ENCODE data around the gene ZNF280C.

Gene ZNF280C

DNA sequence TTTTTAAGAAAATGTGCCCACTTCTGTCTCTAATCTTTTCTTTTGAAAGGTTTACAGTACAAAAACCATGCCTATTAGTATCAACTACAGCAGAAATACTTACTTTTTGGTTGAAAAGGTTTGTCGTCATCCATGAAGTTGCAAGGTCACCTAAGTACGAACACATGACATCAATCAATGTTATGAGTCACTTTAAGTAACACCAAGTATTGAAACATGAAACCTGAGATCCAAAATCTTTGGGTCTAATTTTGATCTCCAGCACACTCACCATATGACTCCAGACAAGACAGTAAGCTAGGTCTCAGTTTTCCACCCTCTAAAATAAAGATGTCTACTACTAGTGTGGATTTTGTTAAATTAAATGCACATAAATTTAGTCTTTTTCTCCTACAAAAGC, 8.4 kb downstream of the ZNF280C start:
- no peaks in the 10 kb centered on the region for H3K9me2 ChIP-seq (replicated peaks; ENCODE audit: insufficient read depth, low read length)
- H3K4me3 ChIP-seq (ENCODE audit: insufficient read depth, low read length, poor library complexity, severe bottlenecking) = no peak overlapping the region
- no peaks in the 10 kb centered on the region for H4K20me1 ChIP-seq (ENCODE audit: low read depth, low read length)
- no peaks in the 10 kb centered on the region for H3K9me3 ChIP-seq (ENCODE audit: insufficient read depth, low read length)
- H3F3A ChIP-seq (ENCODE audit: insufficient read depth) = no peaks in the 10 kb centered on the region; the same call in 1 of the 2 replicates
- H3K4me2 ChIP-seq (ENCODE audit: low read depth, low read length, poor library complexity, severe bottlenecking) = no peak overlapping the region
- no peaks in the 10 kb centered on the region for H3K36me3 ChIP-seq (ENCODE audit: low read length)
- TF ChIP-seq EZH2phosphoT487 (conservative IDR thresholded peaks at IDR 0.05; ENCODE audit: low read length) = no peak
- TF ChIP-seq, protein P1, sequence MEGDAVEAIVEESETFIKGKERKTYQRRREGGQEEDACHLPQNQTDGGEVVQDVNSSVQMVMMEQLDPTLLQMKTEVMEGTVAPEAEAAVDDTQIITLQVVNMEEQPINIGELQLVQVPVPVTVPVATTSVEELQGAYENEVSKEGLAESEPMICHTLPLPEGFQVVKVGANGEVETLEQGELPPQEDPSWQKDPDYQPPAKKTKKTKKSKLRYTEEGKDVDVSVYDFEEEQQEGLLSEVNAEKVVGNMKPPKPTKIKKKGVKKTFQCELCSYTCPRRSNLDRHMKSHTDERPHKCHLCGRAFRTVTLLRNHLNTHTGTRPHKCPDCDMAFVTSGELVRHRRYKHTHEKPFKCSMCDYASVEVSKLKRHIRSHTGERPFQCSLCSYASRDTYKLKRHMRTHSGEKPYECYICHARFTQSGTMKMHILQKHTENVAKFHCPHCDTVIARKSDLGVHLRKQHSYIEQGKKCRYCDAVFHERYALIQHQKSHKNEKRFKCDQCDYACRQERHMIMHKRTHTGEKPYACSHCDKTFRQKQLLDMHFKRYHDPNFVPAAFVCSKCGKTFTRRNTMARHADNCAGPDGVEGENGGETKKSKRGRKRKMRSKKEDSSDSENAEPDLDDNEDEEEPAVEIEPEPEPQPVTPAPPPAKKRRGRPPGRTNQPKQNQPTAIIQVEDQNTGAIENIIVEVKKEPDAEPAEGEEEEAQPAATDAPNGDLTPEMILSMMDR (IDR thresholded peaks at IDR 0.05; ENCODE audit: insufficient read depth, low read length, poor library complexity, severe bottlenecking) = no peak
- no peak overlapping the region for H3K9ac ChIP-seq (ENCODE audit: low read length)
- H3K79me2 ChIP-seq (ENCODE audit: insufficient read depth, low read length) = peaks cover 32% of the 10 kb centered on the region
- no peak overlapping the region for H2AFZ ChIP-seq (ENCODE audit: low read depth, low read length, severe bottlenecking)
- H3K27me3 ChIP-seq (ENCODE audit: low read length) = no peaks in the 10 kb centered on the region
- H3K27ac ChIP-seq (ENCODE audit: low read depth, low read length) = no peak overlapping the region

DNA sequence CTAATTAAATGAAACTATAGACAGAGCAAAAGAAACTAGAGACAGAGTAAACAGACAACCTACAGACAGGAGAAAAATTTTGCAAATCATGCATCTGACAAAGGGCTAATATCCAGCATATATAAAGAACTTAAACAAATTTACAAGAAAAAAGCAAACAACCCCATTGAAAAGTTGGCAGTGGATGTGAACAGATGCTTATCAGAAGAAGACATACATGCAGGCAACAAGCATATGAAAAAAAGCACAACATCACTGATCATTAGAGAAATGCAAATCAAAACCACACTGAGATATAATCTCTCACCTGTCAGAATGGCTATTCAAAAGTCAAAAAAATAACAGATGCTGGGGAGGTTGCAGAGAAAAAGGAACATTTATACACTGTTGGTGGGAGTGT, 14.8 kb downstream of the ZNF280C start:
- Histone ChIP-seq H4K20me1 (ENCODE audit: low read depth, low read length) (no peaks in the 10 kb centered on the region), H3K27me3 (ENCODE audit: low read length) (no peaks in the 10 kb centered on the region), H3K9me2 (replicated peaks; ENCODE audit: insufficient read depth, low read length) (no peaks in the 10 kb centered on the region), H3F3A (ENCODE audit: insufficient read depth) (no peaks in the 10 kb centered on the region), H3K9me3 (ENCODE audit: insufficient read depth, low read length) (no peaks in the 10 kb centered on the region), H3K9ac (ENCODE audit: low read length) (no peak overlapping the region), H3K79me2 (ENCODE audit: insufficient read depth, low read length) (peaks cover 9% of the 10 kb centered on the region), H3K27ac (ENCODE audit: low read depth, low read length) (no peak overlapping the region), H3K4me2 (ENCODE audit: low read depth, low read length, poor library complexity, severe bottlenecking) (no peak overlapping the region), H3K36me3 (ENCODE audit: low read length) (no peaks in the 10 kb centered on the region), H2AFZ (ENCODE audit: low read depth, low read length, severe bottlenecking) (no peak overlapping the region), H3K4me3 (ENCODE audit: insufficient read depth, low read length, poor library complexity, severe bottlenecking) (no peak overlapping the region)
- no peak for TF ChIP-seq EZH2phosphoT487 (conservative IDR thresholded peaks at IDR 0.05; ENCODE audit: low read length)
- TF ChIP-seq, protein P1 (IDR thresholded peaks at IDR 0.05; ENCODE audit: insufficient read depth, low read length, poor library complexity, severe bottlenecking) = no peak

DNA sequence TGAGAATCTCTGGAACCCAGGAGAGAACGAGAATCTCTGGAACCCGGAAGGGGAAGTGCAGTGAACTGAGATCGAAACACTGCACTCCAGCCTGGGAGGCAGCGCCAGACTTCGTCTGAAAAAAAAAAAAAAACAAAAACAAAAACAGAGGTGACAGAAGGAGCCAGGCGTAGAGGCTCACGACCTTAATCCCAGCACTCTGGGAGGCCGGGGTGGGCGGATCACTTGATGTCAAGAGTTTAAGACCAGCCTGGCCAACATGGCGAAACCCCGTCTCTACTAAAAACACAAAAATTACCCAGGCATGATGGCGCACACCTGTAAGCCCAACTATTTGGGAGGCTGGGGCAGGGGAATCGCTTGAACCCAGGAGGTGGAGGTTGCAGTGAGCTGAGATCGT, 17.0 kb downstream of the ZNF280C start:
- no peak overlapping the region for H3K9ac ChIP-seq (ENCODE audit: low read length)
- no peaks in the 10 kb centered on the region for H4K20me1 ChIP-seq (ENCODE audit: low read depth, low read length)
- peaks cover 9% of the 10 kb centered on the region; the same call in 1 of the 2 replicates for H3K79me2 ChIP-seq (ENCODE audit: insufficient read depth, low read length)
- H3K36me3 ChIP-seq (ENCODE audit: low read length) = no peaks in the 10 kb centered on the region
- H2AFZ ChIP-seq (ENCODE audit: low read depth, low read length, severe bottlenecking) = no peak overlapping the region
- no peaks in the 10 kb centered on the region for H3K9me2 ChIP-seq (replicated peaks; ENCODE audit: insufficient read depth, low read length)
- H3K4me2 ChIP-seq (ENCODE audit: low read depth, low read length, poor library complexity, severe bottlenecking) = no peak overlapping the region
- TF ChIP-seq, protein P1 (IDR thresholded peaks at IDR 0.05; ENCODE audit: insufficient read depth, low read length, poor library complexity, severe bottlenecking) = no peak
- TF ChIP-seq EZH2phosphoT487 (conservative IDR thresholded peaks at IDR 0.05; ENCODE audit: low read length) = no peak
- no peak overlapping the region for H3K27ac ChIP-seq (ENCODE audit: low read depth, low read length)
- no peaks in the 10 kb centered on the region for H3K9me3 ChIP-seq (ENCODE audit: insufficient read depth, low read length)
- H3K27me3 ChIP-seq (ENCODE audit: low read length) = no peaks in the 10 kb centered on the region
- H3K4me3 ChIP-seq (ENCODE audit: insufficient read depth, low read length, poor library complexity, severe bottlenecking) = no peak overlapping the region
- no peaks in the 10 kb centered on the region for H3F3A ChIP-seq (ENCODE audit: insufficient read depth)
